Psoas muscle (tissue), 8 donors: ENCODE data around the gene SRP54. TPM values are rescaled to one million over a fixed set of nuclear protein-coding genes. Genes with fewer than 3 reads are reported as not detected.
"Not testable (repeated sequence)": the region's sequence is repeated elsewhere in the genome, so short reads cannot be mapped to it uniquely, and the experiment has no call there.

Experiments
- ATAC-seq, 4 donors: fragments of 200-7000 bp; cut with Tn5 transposase; one replicate each; pipeline ENCODE4 v1.9.1; 2020; ENCODE audit warnings: moderate library complexity in 3 of 4, mild to moderate bottlenecking in 2 of 4
- DNase-seq, 2 donors: peaks; one replicate each; pipeline ENCODE4 v3.0.0-alpha.2; 2020
- H3K27ac ChIP-seq: fragments of 200-600 bp; one replicate; pipeline ENCODE4 v1.8.0; 2022
- H3K27me3 ChIP-seq, 3 donors: fragments of 200-600 bp in 1 of 3; one replicate each; pipeline versions ENCODE4 v1.6.1 to v1.8.0; 2013 to 2022; ENCODE audit warnings: low read length in 2 of 3, mild to moderate bottlenecking in 2 of 3, moderate library complexity in 1 of 3; ENCODE audit not compliant: insufficient read depth in 3 of 3
- H3K36me3 ChIP-seq, 2 donors: fragments of 200-600 bp in 1 of 2; one replicate each; pipeline versions ENCODE4 v1.6.1 to v1.8.0; 2013 to 2022; ENCODE audit warnings: low read depth in 1 of 2, mild to moderate bottlenecking in 1 of 2, moderate library complexity in 1 of 2; ENCODE audit not compliant: insufficient read depth in 1 of 2
- H3K4me1 ChIP-seq: fragments of 200-600 bp; one replicate; pipeline ENCODE4 v1.8.0; 2022
- H3K4me3 ChIP-seq: fragments of 200-600 bp; one replicate; pipeline ENCODE4 v1.8.0; 2022; ENCODE audit warnings: mild to moderate bottlenecking
- H3K9me3 ChIP-seq: fragments of 200-600 bp; one replicate; pipeline ENCODE4 v1.8.0; 2022
- WGBS, 3 donors: extraction: QIAGEN DNeasy Blood & Tissue Kit; methylation state at CpG; one replicate each; pipeline versions ENCODE4 v1.1.6 to v1.1.7; 2013; 5-methylcytosine and 5-hydroxymethylcytosine counted together
- intact Hi-C, 2 donors: fragments of 100-400 bp; cut with DNase I; formaldehyde crosslinking; loops; one replicate each; pipeline versions ENCODE4 v1.11.0 to v1.14.2; 2022
- polyA plus RNA-seq, 3 donors: library from polyadenylated mRNA; stranded (reverse); fragments of 200-250 nt; gene quantifications; one replicate each; pipeline ENCODE4 v1.2.3, GENCODE V29; 2013
- total RNA-seq, 4 donors: library from RNA; stranded (reverse); fragmentation: NEBNext Ultra II Directional in 2 of 4; extraction: Animal tissue kit (Norgen Biotek cat#: 25700) in 2 of 4; gene quantifications; one replicate each; pipeline versions ENCODE4 v1.2.1 to v1.2.4, GENCODE V29; 2021 to 2023
- TF ChIP-seq, protein P1 (sequence below): fragments of 200-600 bp; IDR thresholded peaks from one replicate; pipeline ENCODE4 v1.8.0; 2022; ENCODE audit warnings: antibody characterized with exemption
- donor health status: healthy with polysubstance abuse.
- donor health status: DM: no; HTN: no; CAD: no; lungs with moderate emphysema.
- donor health status: Bipolar disorder and iron deficiency.
- donor health status: healthy.
- donor health status: DM: yes; HTN: yes; CAD: no.
- donor health status: DM: no; HTN: no; CAD: no.
- donor health status: DM: no; HTN: no; CAD: no.
- donor health status: DM: yes; HTN: yes; CAD: no.

SRP54 gene
- total and polyA plus RNA-seq, 7 donors: 27.9 to 51.2 (median 35.7) TPM

DNA sequence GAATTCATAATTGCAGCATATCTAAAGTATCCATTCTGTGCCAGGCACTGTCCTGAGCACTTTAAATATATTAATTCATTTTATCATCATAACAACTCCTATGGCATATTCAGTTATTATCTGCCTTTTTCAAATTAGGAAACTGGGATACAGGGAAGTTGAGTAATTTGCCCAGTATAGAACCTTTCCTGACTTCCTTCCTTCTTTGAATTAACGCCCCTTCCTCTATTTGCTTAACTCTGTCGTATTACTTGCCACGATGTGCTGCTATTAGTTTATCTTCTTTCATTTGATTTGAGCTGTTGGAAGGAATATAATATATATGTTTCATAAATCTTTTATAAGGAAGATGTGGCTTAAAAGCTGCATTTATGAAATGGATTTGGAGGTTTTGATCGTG lies 37.9 kb downstream of the SRP54 start:
- H3K27me3 ChIP-seq: no peaks in the 10 kb centered on the region
- no peak for DNase-seq
- intact Hi-C loops: loop anchor here in 1 of 2 donors (10.0 kb wide), 1 partner anchor 64 kb away; no protein-coding TSS in a partner anchor
- WGBS, 3 donors: 74 to 86% (median 85%) methylated on average over 4 of the region's 4 CpGs
- TF ChIP-seq, protein P1, sequence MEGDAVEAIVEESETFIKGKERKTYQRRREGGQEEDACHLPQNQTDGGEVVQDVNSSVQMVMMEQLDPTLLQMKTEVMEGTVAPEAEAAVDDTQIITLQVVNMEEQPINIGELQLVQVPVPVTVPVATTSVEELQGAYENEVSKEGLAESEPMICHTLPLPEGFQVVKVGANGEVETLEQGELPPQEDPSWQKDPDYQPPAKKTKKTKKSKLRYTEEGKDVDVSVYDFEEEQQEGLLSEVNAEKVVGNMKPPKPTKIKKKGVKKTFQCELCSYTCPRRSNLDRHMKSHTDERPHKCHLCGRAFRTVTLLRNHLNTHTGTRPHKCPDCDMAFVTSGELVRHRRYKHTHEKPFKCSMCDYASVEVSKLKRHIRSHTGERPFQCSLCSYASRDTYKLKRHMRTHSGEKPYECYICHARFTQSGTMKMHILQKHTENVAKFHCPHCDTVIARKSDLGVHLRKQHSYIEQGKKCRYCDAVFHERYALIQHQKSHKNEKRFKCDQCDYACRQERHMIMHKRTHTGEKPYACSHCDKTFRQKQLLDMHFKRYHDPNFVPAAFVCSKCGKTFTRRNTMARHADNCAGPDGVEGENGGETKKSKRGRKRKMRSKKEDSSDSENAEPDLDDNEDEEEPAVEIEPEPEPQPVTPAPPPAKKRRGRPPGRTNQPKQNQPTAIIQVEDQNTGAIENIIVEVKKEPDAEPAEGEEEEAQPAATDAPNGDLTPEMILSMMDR: no peak
- no peaks in the 10 kb centered on the region for H3K9me3 ChIP-seq
- H3K4me1 ChIP-seq: no peaks in the 10 kb centered on the region
- H3K36me3 ChIP-seq: peaks cover 8 to 98% of the 10 kb centered on the region in 2 donors
- no peak overlapping the region for H3K4me3 ChIP-seq
- no peak for ATAC-seq
- no peak overlapping the region for H3K27ac ChIP-seq

DNA sequence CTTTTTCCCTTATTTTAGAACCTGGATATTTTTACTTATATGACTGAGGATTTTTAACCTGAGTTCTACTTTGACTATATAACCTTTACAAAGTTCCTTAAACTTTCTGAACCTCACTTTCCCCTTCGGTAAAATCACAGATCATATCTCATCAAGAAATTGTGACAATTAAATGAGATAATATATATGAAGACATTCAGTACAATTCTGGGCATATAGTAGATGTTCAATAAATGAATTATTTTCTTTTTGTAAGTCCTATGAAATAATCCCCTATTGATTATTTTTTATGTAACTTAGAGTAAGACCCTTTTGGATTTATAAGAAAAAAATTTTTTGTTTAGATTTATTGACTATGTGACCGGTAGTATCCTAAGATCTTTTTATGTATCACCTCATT lies 45.6 kb downstream of the SRP54 start:
- Histone ChIP-seq H3K4me1 (no peaks in the 10 kb centered on the region), H3K4me3 (no peak overlapping the region), H3K27ac (no peak overlapping the region), H3K36me3 (peaks cover 4 to 96% of the 10 kb centered on the region in 2 donors), H3K27me3 (no peaks in the 10 kb centered on the region), H3K9me3 (no peaks in the 10 kb centered on the region)
- no peak for ATAC-seq
- 94 to 95% (median 95%) methylated on average over 2 of the region's 2 CpGs for WGBS, 3 donors
- TF ChIP-seq, protein P1: no peak
- DNase-seq: no peak
- intact Hi-C loops: loop anchor here in 1 of 2 donors (10.0 kb wide), 1 partner anchor 56 kb away; no protein-coding TSS in a partner anchor

DNA sequence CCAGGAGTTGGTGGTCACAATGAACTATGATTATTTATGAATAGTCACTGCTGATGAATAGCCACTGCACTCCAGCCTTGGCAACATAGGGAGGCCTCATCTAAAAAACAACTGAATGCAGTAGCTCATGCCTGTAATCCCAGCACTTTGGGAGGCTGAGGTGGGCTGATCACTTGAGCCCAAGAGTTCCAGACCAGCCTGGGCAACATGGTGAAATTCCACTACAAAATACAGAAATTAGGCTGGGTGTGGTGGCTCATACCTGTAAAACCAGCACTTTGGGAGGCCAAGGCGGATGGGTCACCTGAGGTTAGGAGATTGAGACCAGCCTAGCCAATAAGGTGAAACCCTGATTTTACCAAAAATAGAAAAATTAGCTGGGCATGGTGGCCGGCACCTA lies 49.8 kb downstream of the SRP54 start:
- Histone ChIP-seq H3K4me3 (no peak overlapping the region), H3K4me1 (no peaks in the 10 kb centered on the region), H3K36me3 (peaks cover 3 to 59% of the 10 kb centered on the region in 2 donors), H3K9me3 (no peaks in the 10 kb centered on the region), H3K27ac (no peak overlapping the region), H3K27me3 (no peaks in the 10 kb centered on the region)
- 98 to 100% (median 100%) methylated on average over 2 of the region's 2 CpGs for WGBS, 3 donors
- TF ChIP-seq, protein P1: no peak
- ATAC-seq (no peak), DNase-seq (no peak)
- intact Hi-C loops: no loop called here

DNA sequence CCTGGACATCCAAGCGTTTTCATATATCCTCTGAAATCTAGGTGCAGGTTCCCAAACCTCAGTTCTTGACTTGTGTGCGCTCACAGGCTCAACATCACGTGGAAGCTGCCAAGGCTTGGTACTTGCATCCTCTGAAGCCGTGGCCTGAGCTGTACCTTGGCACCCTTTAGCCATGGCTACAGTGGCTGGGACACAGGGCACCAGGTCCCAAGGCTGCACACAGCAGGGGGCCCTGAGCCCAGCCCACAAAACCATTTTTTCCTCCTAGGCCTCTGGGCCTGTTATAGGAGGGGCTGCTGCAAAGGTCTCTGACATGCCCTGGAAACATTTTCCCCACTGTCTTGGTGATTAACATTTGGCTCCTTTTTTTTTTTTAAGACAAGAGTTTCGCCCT lies 51.6 kb downstream of the SRP54 start:
- no peaks in the 10 kb centered on the region for H3K9me3 ChIP-seq
- H3K27me3 ChIP-seq: no peaks in the 10 kb centered on the region
- peaks cover 2 to 40% of the 10 kb centered on the region in 2 donors for H3K36me3 ChIP-seq
- ATAC-seq (no peak), DNase-seq (no peak)
- H3K4me3 ChIP-seq: no peak overlapping the region
- H3K4me1 ChIP-seq: no peaks in the 10 kb centered on the region
- intact Hi-C loops: no loop called here
- H3K27ac ChIP-seq: no peak overlapping the region
- 88 to 100% (median 99%) methylated on average over 5 of the region's 5 CpGs for WGBS, 3 donors
- TF ChIP-seq, protein P1: no peak

DNA sequence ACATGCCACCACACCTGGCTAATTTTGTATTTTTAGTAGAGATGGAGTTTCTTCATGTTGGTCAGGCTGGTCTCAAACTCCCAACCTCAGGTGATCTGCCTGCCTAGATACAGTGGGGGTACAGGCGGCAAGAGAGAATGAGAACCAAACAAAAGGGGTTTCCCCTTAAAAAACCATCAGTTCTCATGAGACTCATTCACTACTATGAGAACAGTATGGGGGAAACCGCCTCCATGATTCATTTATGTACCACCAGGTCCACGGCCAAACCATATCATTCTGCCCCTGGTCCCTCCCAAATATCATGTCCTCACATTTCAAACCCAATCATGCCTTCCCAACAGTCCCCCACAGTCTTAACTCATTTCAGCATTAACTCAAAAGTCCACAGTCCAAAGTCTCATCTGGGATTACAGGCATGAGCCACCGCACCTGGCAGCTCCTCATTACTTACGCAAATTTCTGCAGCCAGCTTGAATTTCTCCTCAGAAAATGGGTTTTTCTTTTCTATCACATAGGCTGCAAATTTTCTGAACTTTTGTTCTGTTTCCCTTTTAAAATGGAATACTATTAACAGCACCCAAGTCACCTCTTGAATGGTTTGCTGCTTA lies 52.3 kb downstream of the SRP54 start:
- DNase-seq, H3K27ac ChIP-seq, H3K27me3 ChIP-seq, H3K4me1 ChIP-seq, H3K9me3 ChIP-seq, ATAC-seq, H3K4me3 ChIP-seq, intact Hi-C loops: not testable (repeated sequence)
- 91 to 96% (median 95%) methylated on average over 5 of the region's 5 CpGs for WGBS, 3 donors
- peaks cover 2 to 34% of the 10 kb centered on the region in 2 donors for H3K36me3 ChIP-seq

DNA sequence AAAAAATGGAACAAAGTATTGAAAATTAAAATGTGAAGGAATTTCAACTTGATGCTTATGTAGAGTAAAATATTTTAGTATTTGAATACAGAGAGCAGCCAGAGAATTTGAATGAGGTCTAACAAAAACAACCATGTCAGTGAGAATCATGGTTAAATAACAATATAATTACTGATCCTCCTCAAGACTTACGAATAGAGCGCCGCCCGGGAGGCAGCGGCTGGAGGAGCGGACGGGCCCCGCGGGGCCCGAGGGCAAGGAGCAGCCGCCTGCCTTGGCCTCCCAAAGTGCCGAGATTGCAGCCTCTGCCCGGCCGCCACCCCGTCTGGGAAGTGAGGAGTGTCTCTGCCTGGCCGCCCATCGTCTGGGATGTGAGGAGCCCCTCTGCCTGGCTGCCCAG lies 55.5 kb downstream of the SRP54 start:
- H3K36me3 ChIP-seq, ATAC-seq, intact Hi-C loops, H3K9me3 ChIP-seq, H3K4me1 ChIP-seq, DNase-seq, H3K4me3 ChIP-seq, H3K27me3 ChIP-seq, H3K27ac ChIP-seq: not testable (repeated sequence)
- 92 to 100% (median 97%) methylated on average over 1 to 11 of the region's 17 CpGs for WGBS, 3 donors
